HG03139 (cell line): ENCODE data around the gene TTC3.

ENCODE experiments used
- ATAC-seq: cut with Tn5 transposase; IDR thresholded peaks from one replicate; pipeline ENCODE4 v1.9.1; 2021; ENCODE audit not compliant: unreplicated experiment

Gene TTC3

GRCh38 chr21:37245151-37245550, 172.1 kb downstream of the TTC3 start:
- ATAC-seq, result no peak

GRCh38 chr21:37248298-37248697, 175.2 kb downstream of the TTC3 start:
- ATAC-seq, result no peak

- no peak for ATAC-seq
These were observed 176.3 kb downstream of the TTC3 start for GRCh38 chr21:37249112-37249904.

- no peak for ATAC-seq
These were observed 178.2 kb downstream of the TTC3 start for GRCh38 chr21:37251294-37251634.
